HUES64 (cell line): Measurements from ENCODE around the gene COL25A1.

Experiments
- H3K27ac ChIP-seq: 2 replicates; pipeline ENCODE4 v1.7.0; 2013; ENCODE audit warnings: low read depth, low read length, inconsistent platforms
- H3K27me3 ChIP-seq: 2 replicates; pipeline ENCODE4 v1.6.1; 2013; ENCODE audit warnings: mild to moderate bottlenecking, low read length; ENCODE audit not compliant: insufficient read depth
- H3K36me3 ChIP-seq: 2 replicates; pipeline ENCODE4 v1.6.1; 2013; ENCODE audit warnings: mild to moderate bottlenecking, low read length; ENCODE audit not compliant: insufficient read depth
- H3K4me1 ChIP-seq: 2 replicates; pipeline ENCODE4 v1.6.1; 2013; ENCODE audit warnings: mild to moderate bottlenecking, low read length, moderate library complexity; ENCODE audit not compliant: insufficient read depth
- H3K4me3 ChIP-seq: 2 replicates; pipeline ENCODE4 v1.5.1; 2013; ENCODE audit warnings: mild to moderate bottlenecking, low read length, moderate library complexity
- H3K9ac ChIP-seq: 2 replicates; pipeline ENCODE4 v1.6.1; 2013; ENCODE audit warnings: mild to moderate bottlenecking, low read depth, low read length
- H3K9me3 ChIP-seq: 2 replicates; pipeline ENCODE4 v1.6.1; 2013; ENCODE audit warnings: low read depth, low read length; ENCODE audit not compliant: insufficient read depth
- WGBS: fragments of 150-250, 120-280 bp; methylation state at CpG from one replicate; pipeline ENCODE4 v1.1.7; 2013; ENCODE audit warnings: missing lambda C conversion rate; 5-methylcytosine and 5-hydroxymethylcytosine counted together

COL25A1 gene

DNA sequence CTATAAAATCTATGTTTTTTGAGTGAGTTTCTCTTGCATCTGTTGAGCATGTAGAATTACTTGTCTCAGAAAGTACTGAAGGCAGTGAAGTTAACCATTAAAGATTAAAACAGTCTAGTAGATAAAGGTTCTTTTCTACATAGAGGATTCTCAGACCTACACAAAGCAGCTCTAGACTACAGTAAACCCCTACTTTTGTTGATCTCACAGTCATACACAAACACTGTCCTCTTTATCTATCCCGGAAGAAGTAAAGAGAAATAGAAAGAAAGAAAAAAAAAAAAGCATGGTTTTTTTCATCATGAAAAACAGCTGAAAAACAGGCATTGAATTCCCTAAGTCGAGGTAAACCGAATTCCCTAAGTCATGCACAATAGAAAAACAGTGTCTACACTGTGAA, 58.6 kb downstream of the COL25A1 start:
- H3K4me1 ChIP-seq = no peaks in the 10 kb centered on the region
- 89% methylated on average over 2 of the region's 3 CpGs for WGBS
- H3K36me3 ChIP-seq = no peaks in the 10 kb centered on the region
- H3K27me3 ChIP-seq = no peaks in the 10 kb centered on the region
- no peaks in the 10 kb centered on the region for H3K9me3 ChIP-seq
- no peak overlapping the region for H3K9ac ChIP-seq
- no peak overlapping the region for H3K4me3 ChIP-seq
- no peak overlapping the region for H3K27ac ChIP-seq

DNA sequence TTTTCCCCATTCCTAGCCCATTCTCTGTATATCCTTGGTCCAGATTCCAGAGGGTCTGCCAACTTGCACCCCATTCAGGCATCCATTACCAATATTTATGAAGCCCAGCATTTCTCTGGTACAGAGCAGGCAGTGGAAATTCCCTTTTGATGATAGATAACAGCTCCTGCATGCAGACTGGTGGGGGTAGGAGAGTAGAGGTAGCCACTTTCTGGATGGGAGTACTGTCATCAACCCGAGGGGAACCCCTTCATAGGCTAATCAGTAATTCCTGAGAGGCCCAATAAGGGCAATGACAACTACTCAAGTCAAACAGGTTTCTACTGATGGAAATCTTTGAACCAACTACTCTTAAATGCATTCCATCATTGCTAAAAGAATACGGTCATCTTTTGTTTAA, 63.7 kb downstream of the COL25A1 start:
- Histone ChIP-seq H3K4me3 (no peak overlapping the region), H3K4me1 (no peaks in the 10 kb centered on the region), H3K27me3 (no peaks in the 10 kb centered on the region), H3K9me3 (no peaks in the 10 kb centered on the region), H3K36me3 (no peaks in the 10 kb centered on the region), H3K9ac (no peak overlapping the region), H3K27ac (no peak overlapping the region)
- 87% methylated on average over 2 of the region's 2 CpGs for WGBS

DNA sequence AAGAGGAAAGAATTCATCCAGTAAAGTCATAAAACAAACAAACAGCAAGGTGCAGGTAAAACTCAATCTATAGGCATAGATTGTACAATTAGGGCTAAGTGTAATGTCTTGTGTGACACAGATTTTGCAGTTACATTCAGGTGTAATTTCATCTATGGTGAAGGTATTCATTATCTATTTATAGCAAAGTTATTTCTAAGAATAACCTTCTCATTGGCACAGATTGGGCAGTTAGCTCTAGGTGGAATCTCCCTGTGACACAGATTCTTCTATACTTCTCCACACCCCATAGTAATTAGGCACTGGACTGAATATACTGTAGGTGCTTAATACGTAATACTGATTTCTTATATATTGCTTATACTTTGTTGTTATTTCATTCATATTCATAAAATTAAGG, 66.8 kb downstream of the COL25A1 start:
- H3K9me3 ChIP-seq = no peaks in the 10 kb centered on the region
- no peaks in the 10 kb centered on the region for H3K27me3 ChIP-seq
- H3K27ac ChIP-seq = no peak overlapping the region
- no CpG with 5 or more reads among the region's 1 CpG for WGBS
- no peaks in the 10 kb centered on the region for H3K4me1 ChIP-seq
- H3K36me3 ChIP-seq = no peaks in the 10 kb centered on the region
- H3K9ac ChIP-seq = no peak overlapping the region
- H3K4me3 ChIP-seq = no peak overlapping the region

DNA sequence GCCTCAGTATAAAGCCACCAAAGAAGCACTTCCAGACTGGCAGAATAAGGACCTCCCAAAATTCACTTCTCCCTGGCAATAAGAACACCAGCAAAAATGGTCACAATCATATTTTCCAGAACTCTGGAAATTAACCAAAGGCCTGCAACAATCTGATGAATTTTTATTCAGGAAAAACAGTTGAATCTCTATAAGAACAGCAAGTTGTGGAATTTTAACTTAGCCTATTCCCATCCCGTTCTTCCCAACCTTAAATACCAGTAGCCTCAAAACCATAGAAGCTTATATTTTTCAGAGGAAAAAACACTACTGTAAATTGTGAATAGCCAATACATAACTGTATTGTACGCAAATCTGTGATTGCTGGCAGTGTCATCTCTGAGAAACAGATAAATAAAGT, 67.9 kb downstream of the COL25A1 start:
- no peak overlapping the region for H3K9ac ChIP-seq
- 88% methylated on average over 1 of the region's 2 CpGs for WGBS
- H3K27me3 ChIP-seq = no peaks in the 10 kb centered on the region
- H3K36me3 ChIP-seq = no peaks in the 10 kb centered on the region
- H3K27ac ChIP-seq = no peak overlapping the region
- no peaks in the 10 kb centered on the region for H3K9me3 ChIP-seq
- no peak overlapping the region for H3K4me3 ChIP-seq
- no peaks in the 10 kb centered on the region for H3K4me1 ChIP-seq

DNA sequence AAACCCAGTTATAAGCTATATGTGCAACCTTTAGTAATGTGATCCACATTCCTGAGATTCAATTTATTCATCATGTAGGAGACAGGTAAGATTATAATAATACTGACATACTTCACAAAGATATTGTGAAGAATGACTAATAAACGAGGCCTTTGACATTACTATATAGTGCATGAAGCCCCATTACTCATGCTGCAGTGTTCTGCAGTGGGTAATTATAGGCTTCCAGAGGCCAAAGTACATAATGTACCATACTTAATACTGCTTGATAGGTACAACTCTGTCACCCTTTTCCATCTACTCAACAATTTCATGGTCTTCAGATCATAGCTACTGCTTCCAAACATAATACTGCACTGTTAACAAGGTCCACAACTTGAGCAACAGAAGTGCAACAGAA, 68.9 kb downstream of the COL25A1 start:
- Histone ChIP-seq H3K9ac (no peak overlapping the region), H3K9me3 (no peaks in the 10 kb centered on the region), H3K36me3 (no peaks in the 10 kb centered on the region), H3K4me1 (no peaks in the 10 kb centered on the region), H3K4me3 (no peak overlapping the region), H3K27me3 (no peaks in the 10 kb centered on the region), H3K27ac (no peak overlapping the region)
- WGBS = 89% methylated on average over 1 of the region's 1 CpG

DNA sequence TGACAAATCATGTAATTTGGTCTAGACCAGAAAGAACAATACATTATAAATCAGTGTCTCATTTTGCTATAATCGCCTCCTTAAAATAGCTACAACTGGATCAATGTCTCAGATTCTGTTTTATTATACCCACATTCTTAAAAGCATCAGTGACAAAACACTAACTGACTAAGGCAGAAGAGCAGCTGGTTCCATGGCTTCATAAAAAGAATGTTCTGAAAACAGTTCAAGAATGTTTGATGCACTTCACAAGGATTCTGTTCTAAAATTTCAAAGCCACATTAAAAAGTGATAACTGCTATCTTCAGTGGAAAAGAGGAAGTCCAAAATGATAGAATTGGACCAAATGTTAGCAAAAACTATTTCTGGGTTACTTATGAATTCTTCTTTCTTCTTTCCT, 69.8 kb downstream of the COL25A1 start:
- H3K9me3 ChIP-seq = no peaks in the 10 kb centered on the region
- H3K27me3 ChIP-seq = no peaks in the 10 kb centered on the region
- no peak overlapping the region for H3K27ac ChIP-seq
- WGBS = 90% methylated on average over 1 of the region's 1 CpG
- H3K4me3 ChIP-seq = no peak overlapping the region
- H3K36me3 ChIP-seq = no peaks in the 10 kb centered on the region
- no peaks in the 10 kb centered on the region for H3K4me1 ChIP-seq
- no peak overlapping the region for H3K9ac ChIP-seq

DNA sequence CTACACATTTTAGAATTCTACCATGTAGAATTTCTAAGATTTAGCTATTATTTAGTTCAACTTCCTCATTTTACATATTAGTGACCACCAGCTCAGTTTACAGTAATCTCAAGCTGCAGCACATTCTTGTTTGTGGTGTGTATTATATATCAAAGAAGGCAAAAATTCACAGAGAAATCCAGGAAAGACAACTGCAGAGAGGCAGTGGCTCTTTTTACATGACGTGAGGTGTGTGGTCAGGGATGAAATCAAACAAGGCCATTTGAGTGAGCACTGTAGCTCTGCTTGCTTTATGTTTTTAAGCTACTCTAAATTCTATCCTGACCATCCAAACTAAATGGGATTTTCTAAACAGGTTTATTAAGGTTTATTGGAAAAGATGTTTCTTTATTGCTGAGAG, 71.1 kb downstream of the COL25A1 start:
- Histone ChIP-seq H3K4me3 (no peak overlapping the region), H3K27ac (no peak overlapping the region), H3K9me3 (no peaks in the 10 kb centered on the region), H3K9ac (no peak overlapping the region), H3K4me1 (no peaks in the 10 kb centered on the region), H3K36me3 (no peaks in the 10 kb centered on the region), H3K27me3 (no peaks in the 10 kb centered on the region)
- WGBS = 100% methylated on average over 1 of the region's 1 CpG

DNA sequence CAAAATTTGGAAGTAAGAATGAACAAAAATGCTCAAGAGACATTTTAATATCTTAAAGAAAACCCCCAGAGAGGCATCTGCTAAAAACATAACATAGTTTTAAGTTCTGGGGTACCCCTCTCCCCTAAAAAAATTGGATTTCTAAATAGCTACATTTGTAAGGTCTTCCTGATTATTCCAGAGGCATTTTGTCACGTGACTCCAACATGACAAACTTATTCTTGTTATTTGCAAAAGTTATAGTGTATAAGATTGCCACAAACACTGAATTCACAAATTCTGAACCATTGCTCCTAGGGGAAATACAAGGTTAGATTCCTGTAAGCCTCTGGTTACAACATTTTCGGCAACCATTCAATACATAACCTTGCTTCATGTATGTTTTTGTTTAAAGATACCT, 73.4 kb downstream of the COL25A1 start:
- no CpG with 5 or more reads among the region's 2 CpGs for WGBS

DNA sequence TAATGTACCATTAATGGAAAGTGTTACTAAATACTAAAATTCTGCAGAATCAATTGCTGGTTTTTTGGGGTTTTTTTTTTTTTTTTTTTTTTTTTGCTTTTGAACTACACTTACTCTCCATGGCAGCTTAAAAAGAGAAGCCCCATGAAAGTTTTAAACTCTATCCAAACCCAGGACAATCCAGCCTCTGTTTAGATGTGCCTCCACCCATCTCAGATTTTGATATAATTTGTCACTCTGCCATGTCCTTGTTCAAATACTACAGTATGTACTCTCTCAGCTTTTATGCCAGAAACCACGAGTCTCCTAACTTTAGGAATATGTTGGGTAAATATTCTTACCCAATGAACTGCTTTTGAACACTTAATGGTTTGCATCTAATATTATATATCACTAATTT, 84.2 kb downstream of the COL25A1 start:
- no peak overlapping the region for H3K9ac ChIP-seq
- no peaks in the 10 kb centered on the region for H3K36me3 ChIP-seq
- H3K27ac ChIP-seq = no peak overlapping the region
- H3K4me3 ChIP-seq = no peak overlapping the region
- no peaks in the 10 kb centered on the region for H3K27me3 ChIP-seq
- no peaks in the 10 kb centered on the region for H3K9me3 ChIP-seq
- no peaks in the 10 kb centered on the region for H3K4me1 ChIP-seq
- whole genome bisulfite sequencing = no CpG with 5 or more reads among the region's 1 CpG

More for the DNA sequence above, 73.4 kb downstream of the COL25A1 start:
- H3K27me3 ChIP-seq = no peaks in the 10 kb centered on the region
- no peak overlapping the region for H3K9ac ChIP-seq
- H3K27ac ChIP-seq = no peak overlapping the region
- no peak overlapping the region for H3K4me3 ChIP-seq
- H3K4me1 ChIP-seq = no peaks in the 10 kb centered on the region
- H3K9me3 ChIP-seq = no peaks in the 10 kb centered on the region
- no peaks in the 10 kb centered on the region for H3K36me3 ChIP-seq

DNA sequence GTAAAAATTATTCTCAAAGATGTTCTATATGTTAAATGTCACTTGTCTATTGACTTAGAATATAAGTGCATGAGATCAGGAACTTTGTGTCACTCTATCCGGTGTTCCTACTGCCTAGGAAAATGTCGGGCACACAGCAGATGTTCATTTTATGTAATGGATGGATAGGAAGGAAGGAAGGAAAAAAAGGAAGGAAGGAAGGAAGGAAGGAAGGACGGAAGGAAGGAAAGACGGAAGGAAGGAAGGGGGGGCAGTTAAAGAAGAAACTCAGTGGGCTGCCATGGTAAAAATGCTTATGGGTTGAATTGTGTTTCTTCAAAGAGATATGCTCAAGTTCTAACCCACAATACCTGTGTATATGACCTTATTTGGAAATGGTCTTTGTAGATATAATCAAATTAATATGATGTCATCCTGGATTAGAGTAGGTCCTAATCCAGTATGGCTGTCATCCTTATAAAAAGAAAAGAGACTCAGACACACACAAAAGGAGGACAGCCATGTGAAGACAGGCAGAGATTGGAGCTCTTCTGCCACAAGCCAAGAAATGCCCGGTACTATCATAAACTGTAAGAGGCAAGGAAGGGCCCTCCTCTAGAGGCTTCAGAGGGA, 86.3 kb downstream of the COL25A1 start:
- no peaks in the 10 kb centered on the region for H3K9me3 ChIP-seq
- H3K27me3 ChIP-seq = no peaks in the 10 kb centered on the region
- no peak overlapping the region for H3K9ac ChIP-seq
- no peaks in the 10 kb centered on the region for H3K36me3 ChIP-seq
- WGBS = 94% methylated on average over 5 of the region's 5 CpGs
- H3K27ac ChIP-seq = no peak overlapping the region
- no peaks in the 10 kb centered on the region for H3K4me1 ChIP-seq
- H3K4me3 ChIP-seq = no peak overlapping the region

DNA sequence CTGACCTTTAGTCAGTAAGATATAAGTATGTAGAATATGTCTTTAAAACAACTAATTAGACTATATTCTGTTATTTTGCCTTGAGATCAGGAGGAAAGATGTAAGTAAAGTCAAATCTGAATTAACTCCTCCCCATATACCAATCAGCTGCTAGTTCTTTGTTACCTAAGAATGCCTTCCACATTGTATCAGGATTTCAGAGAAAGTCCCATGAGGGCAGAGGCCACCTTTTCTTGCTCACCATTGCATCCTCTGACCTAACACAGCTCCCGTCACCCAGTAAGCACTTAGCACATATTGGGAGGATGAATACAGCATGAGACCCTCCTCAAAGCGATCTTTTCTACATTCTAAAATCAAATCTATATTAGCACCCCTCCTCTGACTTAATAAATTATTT, 87.0 kb downstream of the COL25A1 start:
- WGBS = 88% methylated on average over 2 of the region's 2 CpGs
- H3K9me3 ChIP-seq = no peaks in the 10 kb centered on the region
- no peaks in the 10 kb centered on the region for H3K36me3 ChIP-seq
- no peaks in the 10 kb centered on the region for H3K27me3 ChIP-seq
- no peaks in the 10 kb centered on the region for H3K4me1 ChIP-seq
- no peak overlapping the region for H3K27ac ChIP-seq
- no peak overlapping the region for H3K9ac ChIP-seq
- H3K4me3 ChIP-seq = no peak overlapping the region

DNA sequence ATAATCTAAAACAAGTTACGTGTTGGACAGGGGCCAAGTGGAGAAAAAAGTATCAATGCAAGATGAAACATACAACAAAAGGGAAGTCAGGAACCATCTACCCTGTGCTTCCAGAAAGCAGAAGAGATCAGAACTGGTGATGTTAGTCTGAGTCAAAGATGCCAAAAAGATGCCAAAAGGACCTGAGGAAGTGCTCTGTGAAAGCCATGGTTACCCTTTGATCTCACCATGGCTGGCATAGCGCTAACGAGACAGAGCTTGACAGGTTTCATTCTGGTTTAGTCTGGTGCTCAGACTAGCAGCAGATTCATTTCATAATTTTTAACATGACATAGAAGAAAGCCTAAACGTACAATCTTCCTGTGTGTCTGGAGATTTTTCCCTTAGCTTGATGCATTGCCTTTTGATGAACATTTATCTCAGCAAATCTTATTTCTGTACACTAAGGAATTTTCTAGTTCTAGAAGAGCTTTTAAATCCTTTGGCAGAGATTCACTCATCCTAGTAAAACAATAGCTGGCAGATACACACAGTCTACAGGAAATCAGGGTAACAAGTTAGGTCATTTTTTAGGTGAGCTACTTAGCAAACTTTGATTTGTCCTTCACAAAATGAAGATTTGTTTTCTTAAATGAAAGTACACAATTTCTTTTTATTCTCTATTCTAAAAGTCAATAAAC, 87.7 kb downstream of the COL25A1 start:
- H3K27ac ChIP-seq = no peak overlapping the region

More for the DNA sequence above, 87.7 kb downstream of the COL25A1 start:
- Histone ChIP-seq H3K9me3 (no peaks in the 10 kb centered on the region), H3K36me3 (no peaks in the 10 kb centered on the region), H3K4me3 (no peak overlapping the region), H3K27me3 (no peaks in the 10 kb centered on the region), H3K4me1 (no peaks in the 10 kb centered on the region), H3K9ac (no peak overlapping the region)
- 99% methylated on average over 4 of the region's 4 CpGs for WGBS
